GM18507 (cell line): ENCODE results near the gene ARSB.

Experiments used
- DNase-seq: peaks from one replicate; pipeline ENCODE4 v3.0.0; 2011; ENCODE audit warnings: low read depth; ENCODE audit not compliant: insufficient read length; ENCODE audit errors: extremely low spot score
- FAIRE-seq: peaks from 2 replicates; lab custom pipeline; 2011; peaks lifted over from hg19 to GRCh38; lab: Jason Lieb, UNC

The ARSB gene

GRCh38 chr5:78794693-78795215 is 190.4 kb downstream of the ARSB start:
- DNase-seq = no peak
- no peak for FAIRE-seq

GRCh38 chr5:78793907-78794662 is 191.0 kb downstream of the ARSB start:
- DNase-seq = no peak
- no peak for FAIRE-seq

GRCh38 chr5:78792345-78793055 is 192.6 kb downstream of the ARSB start:
- FAIRE-seq (peak; percentile 55), DNase-seq (no peak)

- DNase-seq (no peak), FAIRE-seq (no peak)
Measured at GRCh38 chr5:78791501-78792100, 193.5 kb downstream of the ARSB start.

- no peak for FAIRE-seq
- DNase-seq = no peak
Measured at GRCh38 chr5:78787783-78788182, 197.3 kb downstream of the ARSB start.

GRCh38 chr5:78785454-78785853 is 199.7 kb downstream of the ARSB start:
- DNase-seq (no peak), FAIRE-seq (no peak)

- FAIRE-seq (no peak), DNase-seq (no peak)
Measured at GRCh38 chr5:78783434-78784130, 201.5 kb downstream of the ARSB start.

GRCh38 chr5:78782728-78783127 is 202.4 kb downstream of the ARSB start:
- DNase-seq = no peak
- no peak for FAIRE-seq

- no peak for DNase-seq
- FAIRE-seq = no peak
Measured at GRCh38 chr5:78781611-78782286, 203.4 kb downstream of the ARSB start.

GRCh38 chr5:78779771-78780616 is 205.1 kb downstream of the ARSB start:
- DNase-seq = no peak
- FAIRE-seq = no peak

GRCh38 chr5:78779262-78779661 is 205.8 kb downstream of the ARSB start:
- FAIRE-seq (no peak), DNase-seq (no peak)

GRCh38 chr5:78778538-78778937 is 206.6 kb downstream of the ARSB start:
- no peak for DNase-seq
- no peak for FAIRE-seq

- FAIRE-seq (no peak), DNase-seq (no peak)
Measured at GRCh38 chr5:78777901-78778300, 207.2 kb downstream of the ARSB start.

- FAIRE-seq = no peak
- DNase-seq = no peak
Measured at GRCh38 chr5:78776637-78777036, 208.5 kb downstream of the ARSB start.

GRCh38 chr5:78773655-78774054 is 211.5 kb downstream of the ARSB start:
- DNase-seq = no peak
- FAIRE-seq = no peak

GRCh38 chr5:78771260-78772205 is 213.6 kb downstream of the ARSB start:
- FAIRE-seq (peak; percentile 53), DNase-seq (no peak)

GRCh38 chr5:78768781-78769380 is 216.2 kb downstream of the ARSB start:
- no peak for DNase-seq
- no peak for FAIRE-seq
